ENCODE results near the gene CDKN3.
A peak's percentile ranks its signal among the peaks of the same experiment; 100 is the strongest.
"Not testable (repeated sequence)": the region's sequence is repeated elsewhere in the genome, so short reads cannot be mapped to it uniquely, and the experiment has no call there.

The CDKN3 gene

DNA sequence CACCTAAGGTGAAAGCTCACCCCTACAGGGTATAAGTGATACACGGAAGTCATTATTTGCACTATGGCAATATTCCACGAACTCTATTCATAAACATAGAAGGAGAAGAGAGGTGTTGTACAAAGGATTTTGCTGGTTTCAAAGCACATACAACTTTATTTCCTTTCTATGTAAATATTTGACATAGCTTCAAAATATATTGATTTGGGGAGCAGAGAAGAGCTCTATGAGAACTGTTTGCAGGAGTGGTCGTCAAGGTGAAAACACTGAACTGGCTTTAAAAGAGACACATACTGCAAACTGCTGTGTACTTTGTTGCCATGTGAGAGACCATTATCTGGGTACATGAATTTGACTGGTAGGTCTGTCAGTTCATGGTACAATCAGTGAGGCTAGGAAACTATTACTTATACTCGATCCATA is 27.7 kb downstream of the CDKN3 start:
- no peak for DNase-seq (ENCODE audit: low spot score)

DNA sequence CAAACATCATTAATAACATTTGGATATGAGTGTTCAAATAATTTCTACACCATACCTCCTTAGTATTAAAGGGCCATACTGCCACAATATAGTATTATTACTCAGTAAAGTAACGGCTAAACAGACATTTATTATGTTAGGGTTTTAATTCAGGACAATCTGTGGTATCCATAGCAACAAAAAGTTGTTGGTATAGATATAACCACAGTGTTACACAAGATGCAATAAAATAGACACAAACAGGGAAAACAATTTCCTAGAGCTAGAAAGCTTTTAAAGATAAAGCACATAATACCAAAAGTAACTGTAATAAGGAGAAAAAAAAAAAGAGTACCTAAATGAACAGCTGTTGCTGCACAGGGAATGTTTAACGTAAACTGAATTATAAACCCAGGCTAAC is 28.3 kb downstream of the CDKN3 start:
- no peak for DNase-seq (ENCODE audit: low spot score)

DNA sequence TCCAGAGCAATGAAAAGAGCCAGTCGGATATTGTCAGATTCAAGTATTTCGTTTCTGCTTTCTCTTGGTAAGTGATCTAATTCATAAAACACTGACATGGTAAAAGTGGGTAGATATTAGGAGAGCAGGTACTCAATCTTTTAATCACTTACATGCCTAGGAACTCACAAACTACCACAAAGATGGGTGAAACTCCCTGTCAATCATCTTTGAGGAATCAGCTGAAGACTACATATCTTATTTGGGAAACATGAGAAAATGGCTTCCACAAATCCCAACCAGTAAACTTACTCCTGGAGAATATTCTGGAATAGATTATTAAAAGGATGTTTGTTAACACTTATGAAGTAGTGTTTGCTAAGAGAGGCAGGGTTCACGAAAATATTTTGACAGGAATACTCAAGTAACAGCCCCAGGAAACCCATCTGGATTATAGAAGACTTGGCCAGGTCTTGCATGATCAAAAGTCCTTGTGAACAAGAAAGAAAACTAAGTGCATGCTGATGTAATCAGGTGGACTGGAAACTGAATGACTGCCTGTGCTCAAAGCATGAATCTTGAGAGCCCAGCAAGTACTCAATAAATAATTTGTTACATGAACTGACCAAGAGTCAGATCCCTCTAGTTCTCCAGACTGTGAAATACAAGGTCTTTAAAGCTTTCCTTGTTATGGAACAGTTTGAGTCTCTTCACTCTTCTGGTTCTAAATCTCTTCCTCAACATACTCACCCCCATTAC is 28.9 kb downstream of the CDKN3 start:
- no peak for DNase-seq (ENCODE audit: low spot score)

DNA sequence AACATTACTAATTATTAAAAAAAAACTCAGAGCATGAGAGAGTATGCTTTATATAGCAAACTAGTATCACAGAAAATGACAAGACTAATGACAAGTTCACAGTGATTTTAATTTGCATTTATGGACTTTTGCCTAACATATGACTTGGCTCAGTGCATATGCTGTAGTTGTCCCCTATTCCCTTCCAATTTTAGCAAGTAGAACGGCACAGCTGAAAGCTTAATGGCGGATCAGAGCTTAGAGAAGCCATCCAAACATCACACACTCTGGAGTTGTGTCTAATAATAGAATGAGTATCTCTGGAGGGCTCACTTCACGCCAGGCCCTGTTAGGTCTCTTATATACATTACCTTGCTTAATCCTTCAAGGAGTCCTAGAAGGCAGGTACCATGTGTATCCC is 31.1 kb downstream of the CDKN3 start:
- no peak for DNase-seq (ENCODE audit: low spot score)

DNA sequence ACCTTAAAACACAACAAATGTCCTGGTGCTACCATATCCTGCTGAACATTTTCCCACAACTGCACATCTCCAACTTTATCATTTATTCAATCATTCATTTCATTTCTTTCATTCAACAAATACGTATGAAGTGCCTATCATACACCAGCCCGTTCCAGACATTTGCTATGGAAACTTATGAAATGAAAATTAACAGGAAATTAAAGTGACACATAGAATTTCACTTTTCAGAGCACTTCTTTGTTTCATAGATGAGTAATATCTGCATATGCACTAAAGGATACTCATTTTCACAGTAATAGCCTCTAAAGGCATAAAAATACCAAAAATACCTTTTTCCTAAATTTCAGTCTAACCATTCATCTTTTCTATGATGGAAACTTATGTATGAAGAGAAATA is 31.7 kb downstream of the CDKN3 start:
- no peak for DNase-seq (ENCODE audit: low spot score)

DNA sequence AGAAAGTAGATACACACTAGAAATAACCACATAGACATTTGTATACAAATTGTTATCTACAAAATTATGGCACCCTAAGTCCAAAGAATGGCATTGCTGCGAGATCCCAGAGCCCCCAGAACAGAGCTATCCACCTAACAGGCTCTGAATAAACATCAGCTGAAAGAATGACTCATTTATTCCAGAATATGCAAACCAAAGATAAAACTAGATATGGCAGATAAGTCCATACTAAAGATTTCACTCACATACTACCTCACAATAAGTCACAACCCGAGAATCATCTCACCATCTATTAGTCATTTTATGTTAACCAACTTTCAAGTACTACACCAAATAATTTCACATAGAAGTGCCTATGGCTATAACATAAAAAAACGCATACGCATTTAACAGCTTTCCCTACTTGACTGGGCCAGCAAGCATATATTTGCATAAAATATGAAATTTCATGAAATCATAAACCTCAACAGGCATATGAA is 38.7 kb downstream of the CDKN3 start:
- no peak for DNase-seq (ENCODE audit: low spot score)

DNA sequence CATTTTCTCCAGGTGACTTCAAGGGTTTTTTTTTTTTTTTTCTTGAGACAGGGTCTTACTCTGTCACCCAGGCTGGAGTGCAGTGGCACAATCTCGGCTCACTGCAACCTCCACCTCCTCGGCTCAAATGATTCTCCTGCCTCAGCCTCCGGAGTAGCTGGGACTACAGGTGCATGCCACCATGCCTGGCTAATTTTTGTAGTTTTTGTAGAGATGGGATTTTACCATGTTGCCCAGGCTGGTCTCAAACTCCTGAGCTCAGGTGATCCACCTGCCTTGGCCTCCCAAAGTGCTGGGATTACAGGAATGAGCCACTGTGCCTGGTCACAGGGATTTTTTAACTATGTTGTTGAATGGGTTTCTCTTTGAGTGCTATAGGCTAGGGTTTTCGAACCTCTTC is 41.1 kb downstream of the CDKN3 start:
- DNase-seq (ENCODE audit: low spot score), result not testable (repeated sequence)

DNA sequence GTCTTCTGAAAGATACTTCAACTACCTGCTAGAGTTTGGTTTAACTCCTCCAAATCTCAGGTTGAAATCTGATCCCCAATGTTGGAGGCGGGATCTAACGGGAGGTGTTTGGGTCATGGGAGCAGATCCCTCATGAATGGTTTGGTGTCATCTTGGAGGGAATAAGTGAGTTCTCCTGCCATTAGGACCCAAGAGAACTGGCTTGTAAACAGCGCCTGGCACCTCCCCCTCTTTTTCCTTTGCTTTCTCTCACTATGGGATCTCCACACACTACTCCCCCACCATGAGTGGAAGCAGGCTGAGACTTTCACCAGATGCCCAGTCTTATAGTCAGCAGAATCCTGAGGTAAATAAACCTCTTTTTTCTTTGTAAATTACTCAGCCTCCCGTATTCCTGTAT is 41.9 kb downstream of the CDKN3 start:
- DNase-seq (ENCODE audit: low spot score), result no peak

DNA sequence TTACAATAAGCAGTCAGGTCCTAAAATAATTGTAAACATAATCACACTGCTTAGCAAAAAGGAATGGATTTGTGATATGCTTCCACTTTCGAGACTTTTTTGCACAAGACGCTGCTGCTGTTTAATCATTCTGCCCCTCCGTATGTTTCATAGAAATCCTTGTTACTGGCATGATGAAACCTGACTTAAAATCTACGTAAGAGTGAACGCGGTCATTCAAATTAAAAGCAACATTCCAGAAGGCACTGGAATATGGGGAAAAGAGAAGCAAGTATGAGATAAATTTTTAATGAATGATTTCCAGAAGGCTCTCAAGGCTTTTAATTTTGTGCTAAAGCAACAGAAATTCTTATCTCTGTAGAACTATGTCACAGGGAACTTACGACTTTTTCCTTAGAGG is 43.2 kb downstream of the CDKN3 start:
- no peak for DNase-seq (ENCODE audit: low spot score)

DNA sequence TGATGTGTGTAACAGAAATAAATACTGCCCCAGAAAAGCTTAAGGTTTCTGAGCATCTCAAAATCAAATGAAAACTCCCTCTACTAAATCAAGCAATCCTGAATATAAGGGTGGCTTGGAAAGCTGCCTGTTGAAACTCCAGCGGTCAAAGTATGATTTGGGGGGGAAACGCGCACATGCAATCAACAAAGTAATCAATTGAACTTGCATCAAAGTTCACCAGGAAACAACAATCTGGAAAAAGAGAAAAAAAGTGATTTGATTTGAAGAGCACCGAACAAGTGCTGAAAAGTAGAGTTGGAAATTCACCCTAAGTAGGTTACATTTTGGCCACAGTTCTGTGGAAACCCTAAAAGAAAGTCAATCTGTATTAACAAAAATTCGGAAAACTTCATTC is 43.7 kb downstream of the CDKN3 start:
- no peak for DNase-seq (ENCODE audit: low spot score)

DNA sequence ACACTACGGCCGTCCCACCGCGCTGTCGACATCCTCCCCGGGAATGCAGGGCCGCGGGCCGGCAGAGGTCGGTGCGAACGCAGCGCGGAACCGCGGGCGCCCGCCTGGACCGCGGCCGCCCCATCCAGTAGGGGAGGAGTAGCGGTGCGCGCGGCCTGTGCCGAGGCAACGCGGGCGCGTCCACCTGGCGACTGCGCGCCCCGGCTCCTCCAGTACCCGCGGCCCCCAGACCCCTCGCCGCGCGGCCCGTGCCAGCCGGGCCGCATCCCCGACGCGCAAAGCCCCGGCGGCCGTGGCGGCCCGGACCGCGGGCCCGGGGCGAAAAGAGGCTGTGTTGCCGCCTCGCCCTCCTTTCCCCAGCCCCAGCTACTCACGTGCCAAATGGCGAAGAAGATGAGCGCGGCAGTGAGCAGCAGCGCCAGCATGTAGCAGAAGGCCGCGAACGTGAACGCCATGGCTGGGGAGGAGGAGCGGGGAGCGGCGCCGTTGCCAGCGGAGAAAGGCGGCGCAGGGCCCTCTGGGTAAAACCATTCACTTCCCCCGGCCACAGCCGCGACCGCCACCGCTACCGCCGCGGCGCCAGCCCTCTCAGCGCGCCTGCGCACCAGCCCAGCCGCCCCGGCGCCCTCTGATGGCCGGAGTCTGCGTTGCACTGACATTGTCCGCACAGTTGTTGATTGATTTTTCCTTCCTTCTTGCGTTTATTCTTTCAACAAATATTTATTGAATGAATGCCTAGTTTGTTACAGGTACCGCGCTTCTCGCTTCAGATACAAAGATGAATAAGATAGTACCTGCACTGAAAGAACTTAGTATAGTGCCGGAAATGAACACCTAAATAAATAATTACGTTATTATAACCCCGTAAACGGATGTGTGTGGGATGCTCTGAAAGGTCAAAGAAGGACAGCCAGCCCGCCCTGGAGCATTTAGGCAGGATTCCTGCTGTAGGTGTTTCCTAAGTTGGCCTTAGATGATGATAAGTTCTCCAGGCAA is 44.4 kb downstream of the CDKN3 start, which contains the start of gene CNIH1:
Gene CNIH1 (minus strand): TSS at position 502 of the 996 bp plus-strand sequence. CDS start 47 bp downstream, at position 455.
- peak; percentile 86 for DNase-seq (ENCODE audit: low spot score)

DNA sequence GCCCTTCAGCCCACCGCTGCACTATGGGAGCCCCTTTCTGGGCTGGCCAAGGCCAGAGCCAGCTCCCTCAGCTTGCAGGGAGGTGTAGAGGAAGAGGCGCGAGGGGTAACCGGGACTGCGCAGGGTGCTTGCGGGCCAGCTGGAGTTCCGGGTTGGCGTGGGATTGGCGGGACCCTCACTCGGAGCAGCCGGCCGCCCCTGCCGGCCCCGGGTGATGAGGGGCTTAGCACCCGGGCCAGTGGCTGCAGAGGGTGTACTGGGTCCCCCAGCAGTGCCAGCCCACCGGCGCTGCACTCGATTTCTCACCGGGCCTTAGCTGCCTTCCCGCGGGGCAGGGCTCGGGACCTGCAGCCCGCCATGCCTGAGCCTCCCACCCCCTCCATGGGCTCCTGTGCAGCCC is 46.2 kb downstream of the CDKN3 start:
- not testable (repeated sequence) for DNase-seq (ENCODE audit: low spot score)

DNA sequence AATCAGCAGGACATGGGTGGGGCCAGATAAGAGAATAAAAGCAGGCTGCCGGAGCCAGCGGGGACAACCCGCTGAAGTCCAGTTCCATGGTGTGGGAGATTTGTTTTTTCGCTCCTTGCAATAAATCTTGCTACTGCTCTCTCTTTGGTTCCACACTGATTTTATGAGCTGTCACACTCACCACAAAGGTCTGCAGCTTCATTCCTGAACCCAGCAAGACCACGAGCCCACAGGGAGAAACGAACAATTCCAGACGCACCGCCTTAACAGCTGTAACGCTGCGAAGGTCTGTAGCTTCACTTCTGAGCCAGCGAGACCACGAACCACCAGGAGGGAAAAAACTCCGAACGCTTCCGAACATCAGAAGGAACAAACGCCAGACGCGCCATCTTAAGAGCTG is 47.2 kb downstream of the CDKN3 start:
- no peak for DNase-seq (ENCODE audit: low spot score)

DNA sequence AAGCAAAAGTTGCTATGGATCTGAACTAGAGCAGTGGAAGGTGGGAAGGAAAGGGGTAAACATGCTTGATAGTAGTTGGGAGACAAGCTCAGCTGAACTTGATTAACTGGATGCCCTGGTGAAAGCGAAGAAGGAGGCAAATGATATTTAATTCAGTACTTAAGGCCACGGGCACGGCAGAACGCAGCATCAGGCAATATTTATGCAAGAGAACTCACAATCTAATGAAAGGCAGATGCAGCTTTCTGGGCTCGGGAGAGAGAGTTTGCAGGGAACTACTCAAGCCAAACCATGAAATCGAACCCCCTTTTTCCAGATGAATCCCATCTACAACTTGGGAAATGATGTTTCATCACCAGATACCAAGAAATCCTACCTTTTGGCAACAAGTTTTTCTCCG is 47.9 kb downstream of the CDKN3 start:
- DNase-seq (ENCODE audit: low spot score), result no peak

DNA sequence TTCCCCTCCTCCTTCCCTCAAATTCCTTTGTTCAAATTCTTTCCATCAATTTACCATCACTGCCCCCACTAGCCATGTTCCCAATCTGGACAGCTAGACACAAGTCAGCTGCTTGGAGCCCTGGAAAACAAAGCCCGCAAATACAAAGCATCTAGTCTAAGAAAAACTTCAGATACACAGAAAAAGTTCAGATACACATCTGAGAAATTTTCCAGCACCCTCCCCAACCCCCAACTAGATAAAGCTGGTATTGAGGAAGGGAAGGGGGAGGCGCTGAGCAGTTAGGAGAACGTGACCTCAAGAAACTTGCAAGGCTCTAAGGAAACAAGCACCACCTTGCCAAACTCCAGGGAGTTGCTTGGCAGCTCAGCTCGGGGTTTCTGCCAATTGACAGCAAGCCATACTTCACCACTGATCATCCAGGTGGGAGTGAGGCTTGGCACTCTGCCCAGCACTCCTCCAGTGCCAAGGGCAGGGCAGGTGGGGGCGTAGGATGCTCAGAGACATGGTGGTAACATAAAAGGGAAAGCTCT is 49.4 kb downstream of the CDKN3 start:
- DNase-seq (ENCODE audit: low spot score), result no peak

DNA sequence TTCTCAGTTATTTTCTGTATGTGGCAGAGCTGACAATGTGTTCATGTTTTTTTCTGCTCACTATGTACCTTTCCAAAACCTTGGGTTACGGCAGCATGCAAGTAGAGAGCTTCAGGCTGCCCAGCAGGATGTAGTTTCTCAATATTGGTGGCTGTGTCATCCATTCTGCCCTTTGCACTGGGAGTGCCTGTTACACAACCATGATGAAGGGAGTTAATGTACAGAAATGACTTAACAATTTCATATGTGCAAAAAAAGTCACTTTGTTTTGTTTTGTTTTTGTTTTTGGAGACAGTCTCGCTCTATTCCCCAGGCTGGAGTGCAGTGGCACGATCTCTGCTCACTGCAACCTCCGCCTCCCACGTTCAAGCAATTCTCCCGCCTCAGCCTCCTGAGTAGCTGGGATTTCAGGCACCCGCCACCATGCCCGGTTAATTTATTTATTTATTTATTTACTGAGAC is 50.5 kb downstream of the CDKN3 start:
- DNase-seq (ENCODE audit: low spot score), result no peak

DNA sequence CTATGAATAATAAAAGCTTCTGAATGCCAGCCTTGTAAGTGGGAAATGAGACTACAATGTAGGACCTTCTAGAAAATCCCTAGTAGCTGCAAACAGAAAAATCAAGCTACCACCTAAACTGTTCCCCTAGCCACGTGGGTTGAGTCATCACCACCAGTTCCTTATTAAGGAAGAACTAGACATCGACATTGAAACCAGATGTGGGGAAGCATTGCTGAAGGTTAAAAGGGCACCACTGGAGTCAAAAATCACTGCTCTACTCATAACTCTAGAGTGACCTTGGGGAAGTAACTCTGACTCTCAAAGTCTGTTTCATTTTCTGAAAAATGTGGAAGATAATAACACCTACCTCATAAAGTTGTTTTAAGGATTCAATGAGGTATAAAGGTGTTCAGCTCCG is 53.7 kb downstream of the CDKN3 start:
- no peak for DNase-seq (ENCODE audit: low spot score)

DNA sequence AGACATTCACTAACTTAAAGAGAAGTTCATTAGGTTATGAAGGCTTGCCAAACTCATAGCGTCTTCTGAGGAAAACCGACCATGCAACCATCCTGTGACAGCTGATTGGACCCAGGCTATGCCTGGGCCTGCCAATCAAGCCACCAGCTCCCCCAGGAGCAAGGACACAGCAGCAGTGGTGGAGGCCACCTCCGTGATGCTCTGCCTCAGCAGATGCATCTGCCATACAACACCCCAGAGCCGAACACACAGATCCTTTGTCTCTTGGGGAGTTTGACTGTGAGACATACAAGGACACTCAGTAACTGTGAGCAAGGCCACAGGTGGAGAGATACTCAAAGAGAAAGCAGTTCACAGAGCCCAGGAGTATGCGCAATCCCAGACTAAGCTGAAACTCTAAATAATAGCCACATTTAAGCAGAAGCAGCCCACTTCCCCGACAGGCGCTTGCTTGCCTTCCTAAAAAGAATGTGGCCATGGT is 54.4 kb downstream of the CDKN3 start:
- DNase-seq (ENCODE audit: low spot score), result no peak

DNA sequence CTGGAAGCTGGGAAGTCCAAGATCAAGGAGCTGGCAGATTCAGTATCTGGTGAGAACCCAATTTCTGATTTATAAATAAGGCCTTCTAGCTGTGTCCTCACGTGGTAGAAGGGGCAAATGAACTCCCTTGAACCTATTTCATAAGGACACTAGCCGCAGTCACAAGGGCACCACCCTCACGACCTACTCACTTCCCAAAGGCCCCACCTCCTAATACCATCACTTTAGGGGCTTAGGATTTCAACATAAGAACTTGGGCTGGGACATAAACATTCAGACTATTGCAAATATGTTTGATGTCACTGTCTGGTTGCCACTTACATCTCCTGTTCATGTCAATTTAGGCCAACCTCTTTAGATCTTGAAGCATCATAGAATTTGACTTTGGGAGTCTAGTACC is 55.2 kb downstream of the CDKN3 start:
- DNase-seq (ENCODE audit: low spot score), result no peak

DNA sequence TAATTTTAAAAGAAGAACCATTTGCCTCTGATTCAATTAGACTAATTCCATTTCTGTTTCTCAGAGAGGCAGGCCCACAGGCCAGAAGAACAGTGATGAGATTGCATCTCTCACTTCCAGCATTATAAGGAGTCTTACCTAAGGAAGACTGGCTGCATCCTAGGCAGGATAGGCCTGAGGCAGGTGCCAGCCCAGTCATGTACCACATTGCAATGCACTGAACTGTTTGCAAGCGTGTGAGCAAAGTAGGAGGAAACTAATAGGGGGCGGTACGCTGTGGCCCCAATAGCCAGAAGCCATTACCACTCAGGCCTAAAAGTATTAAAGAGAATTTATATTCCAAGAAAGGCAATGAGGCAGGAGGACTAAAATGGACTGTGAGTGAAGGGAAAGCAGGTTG is 56.4 kb downstream of the CDKN3 start:
- no peak for DNase-seq (ENCODE audit: low spot score)

DNA sequence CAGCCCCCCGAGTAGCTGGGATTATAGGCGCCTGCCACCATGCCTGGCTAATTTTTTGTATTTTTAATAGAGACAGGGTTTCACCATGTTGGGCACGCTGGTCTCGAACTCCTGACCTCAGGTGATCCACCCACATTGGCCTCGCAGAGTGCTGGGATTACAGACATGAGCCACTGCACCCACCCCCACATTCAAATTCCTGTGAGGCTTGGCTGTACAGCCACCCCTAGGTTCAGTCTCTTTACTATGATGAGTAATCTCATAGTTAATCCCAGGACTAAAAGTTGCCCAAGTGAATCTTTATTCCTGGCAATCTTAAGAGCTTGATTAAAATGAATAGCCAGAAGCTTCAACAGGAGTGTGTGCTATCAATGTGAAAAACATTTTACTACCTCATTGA is 57.2 kb downstream of the CDKN3 start:
- DNase-seq (ENCODE audit: low spot score), result not testable (repeated sequence)

DNA sequence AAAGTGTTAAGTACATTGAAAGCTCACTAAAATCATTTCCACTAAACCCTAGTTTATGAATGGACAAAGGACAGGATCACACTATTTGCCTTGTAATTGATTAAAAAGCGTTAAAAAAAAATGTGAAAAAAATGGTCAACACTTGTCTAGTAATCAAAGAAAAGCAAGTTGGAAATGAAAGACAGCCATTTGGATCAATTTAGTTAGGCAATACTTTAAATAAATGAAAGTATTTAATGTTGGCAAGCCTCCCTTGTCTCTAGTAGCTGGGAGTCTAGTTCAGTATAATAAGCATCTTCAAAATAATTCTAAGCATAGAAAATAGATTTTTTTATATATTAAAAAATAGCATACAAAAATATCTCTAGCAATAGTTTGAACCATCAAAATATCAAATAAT is 58.6 kb downstream of the CDKN3 start:
- DNase-seq (ENCODE audit: low spot score), result no peak
